HG03175 (cell line): ENCODE results near the gene FLYWCH2.
A peak's percentile ranks its signal among the peaks of the same experiment; 100 is the strongest.

Experiments used
- ATAC-seq: cut with Tn5 transposase; IDR thresholded peaks from one replicate; pipeline ENCODE4 v1.9.1; 2021; ENCODE audit warnings: mild to moderate bottlenecking, moderate library complexity; ENCODE audit not compliant: unreplicated experiment

Gene FLYWCH2

GRCh38 chr16:2853531-2854073 lies 29.4 kb upstream of the FLYWCH2 start:
- ATAC-seq, result no peak

GRCh38 chr16:2854700-2855309 lies 28.2 kb upstream of the FLYWCH2 start:
- no peak for ATAC-seq

- ATAC-seq, result no peak
These were observed 27.5 kb upstream of the FLYWCH2 start for GRCh38 chr16:2855536-2855935.

- ATAC-seq, result no peak
These were observed 26.8 kb upstream of the FLYWCH2 start for GRCh38 chr16:2856061-2856670.

- no peak for ATAC-seq
These were observed 26.1 kb upstream of the FLYWCH2 start for GRCh38 chr16:2856686-2857450.

GRCh38 chr16:2857451-2858244 lies 25.4 kb upstream of the FLYWCH2 start, which contains the start of gene PRSS22:
Gene PRSS22 (minus strand): TSS chr16:2858170. CDS start chr16:2858104, 66 bp downstream.
- no peak for ATAC-seq

- no peak for ATAC-seq
These were observed 24.6 kb upstream of the FLYWCH2 start for GRCh38 chr16:2858245-2859025.

- no peak for ATAC-seq
These were observed 23.2 kb upstream of the FLYWCH2 start for GRCh38 chr16:2859686-2860265.

GRCh38 chr16:2860826-2861567 lies 22.0 kb upstream of the FLYWCH2 start:
- no peak for ATAC-seq

GRCh38 chr16:2865651-2866050 lies 17.4 kb upstream of the FLYWCH2 start:
- no peak for ATAC-seq

GRCh38 chr16:2866431-2866830 lies 16.6 kb upstream of the FLYWCH2 start:
- ATAC-seq, result no peak

GRCh38 chr16:2867661-2867986 lies 15.4 kb upstream of the FLYWCH2 start:
- ATAC-seq, result no peak

- peak; percentile 91 for ATAC-seq
These were observed 14.8 kb upstream of the FLYWCH2 start for GRCh38 chr16:2867987-2868789.

- ATAC-seq, result no peak
These were observed 11.1 kb upstream of the FLYWCH2 start for GRCh38 chr16:2871926-2872325.

- no peak for ATAC-seq
These were observed 8.7 kb upstream of the FLYWCH2 start for GRCh38 chr16:2874032-2874911.

GRCh38 chr16:2874912-2875362 lies 8.1 kb upstream of the FLYWCH2 start:
- ATAC-seq, result peak; percentile 63

GRCh38 chr16:2879854-2880508 lies 3.0 kb upstream of the FLYWCH2 start:
- ATAC-seq, result no peak
